Stimulated activated CD4-positive, alpha-beta T cell treated with anti-CD3 and anti-CD28 coated beads, Interleukin-12 subunit alpha, Interleukin-12 subunit beta, amount 100 ng/mL, for 48 hours (primary cell): ENCODE measurements around the gene SND1.
A peak's percentile ranks its signal among the peaks of the same experiment; 100 is the strongest.

Source experiments
- DNase-seq, 3 donors: peaks; one replicate each; pipeline ENCODE4 v3.0.0-alpha.2; 2020; ENCODE audit warnings: low read depth in 2 of 3, low spot score in 1 of 3

Gene SND1

DNA sequence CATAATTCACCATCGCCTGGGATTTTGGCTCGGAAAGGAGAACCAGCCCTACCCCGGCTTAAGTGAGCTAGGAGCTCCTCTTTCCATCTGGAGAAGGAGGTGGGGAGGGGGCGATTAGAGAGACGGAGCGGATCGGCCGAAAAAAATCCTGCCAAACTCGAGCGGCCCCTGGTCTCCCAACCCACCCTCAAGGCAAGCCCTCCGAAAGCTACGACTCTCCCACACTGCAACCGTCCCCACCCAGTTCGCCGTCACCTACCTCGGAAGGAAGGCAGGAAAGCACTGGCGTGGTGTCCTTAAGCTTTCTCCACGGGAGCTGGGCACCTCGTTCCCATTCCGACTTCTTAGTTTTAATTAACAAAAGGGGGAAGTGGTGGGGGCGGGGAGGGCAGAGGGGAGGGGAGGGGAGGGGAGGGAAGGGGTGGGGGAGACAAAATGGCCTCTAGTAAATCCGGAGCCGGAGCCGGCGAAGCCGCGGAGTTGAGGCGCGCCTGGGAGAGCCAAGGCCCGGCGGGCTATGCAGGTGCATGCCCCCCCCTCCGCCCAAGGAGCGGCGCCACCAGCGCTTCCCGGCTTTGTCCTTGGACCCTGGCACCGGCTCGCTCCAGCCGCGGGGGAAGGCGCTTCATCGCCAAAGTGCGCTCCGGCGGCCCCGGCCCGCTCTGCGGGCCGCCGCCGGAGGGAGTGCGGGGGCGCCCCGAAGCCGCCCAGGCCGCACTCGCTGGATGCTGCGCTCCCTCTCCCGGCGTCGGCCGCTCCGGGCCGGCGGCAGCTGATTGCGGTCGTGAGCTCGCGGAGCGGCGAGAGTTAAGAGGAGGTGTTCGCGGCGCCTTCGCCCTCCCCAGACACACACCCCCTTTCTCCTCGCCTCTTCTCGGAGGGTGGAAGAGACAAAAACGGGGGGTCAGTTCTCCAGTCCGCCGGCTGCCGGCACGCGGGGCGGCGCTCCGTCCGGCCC is 378.9 kb downstream of the SND1 start, which contains the start of gene LRRC4:
Gene LRRC4, minus strand, starts transcription at position 784 of the 958 bp plus-strand sequence. CDS start 797 bp downstream, outside the sequence.
- DNase-seq: peak in 1 of 3 donors; percentile 26

DNA sequence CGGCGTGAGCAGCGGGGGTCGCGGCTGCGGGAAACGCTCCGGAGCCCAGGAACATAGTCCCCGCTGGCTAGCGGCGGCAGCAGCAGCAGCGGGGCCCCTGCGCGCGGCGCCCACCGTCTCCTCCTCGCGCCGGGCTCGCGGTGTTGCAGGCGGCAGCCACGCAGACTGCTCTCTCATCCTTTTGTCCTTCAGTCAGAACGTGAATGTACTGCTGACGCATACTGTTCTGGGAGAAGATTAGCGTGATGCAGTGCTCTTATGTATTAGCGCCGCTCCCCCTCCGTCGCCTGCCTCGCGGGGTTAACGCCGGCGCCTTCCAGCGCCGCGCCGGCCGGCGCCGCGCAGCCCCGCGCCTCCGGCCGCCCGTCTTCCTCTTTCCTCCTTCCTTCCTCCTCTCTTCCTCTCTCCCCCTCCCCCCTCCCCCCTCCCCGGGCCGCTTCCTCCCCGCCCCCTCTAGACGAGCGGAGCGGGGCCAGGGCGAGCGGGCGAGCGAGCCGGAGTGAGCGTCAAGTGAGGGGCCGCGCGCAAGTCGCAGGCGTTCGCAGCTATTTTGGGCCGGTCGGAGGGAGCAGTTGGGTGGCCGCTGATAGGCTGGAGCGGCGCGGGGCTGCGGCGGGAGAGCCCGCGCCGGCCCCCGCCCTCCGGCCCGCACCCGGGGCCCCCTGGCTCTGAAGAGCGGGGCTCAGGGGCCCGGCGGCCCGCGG is 380.1 kb downstream of the SND1 start:
- peak; percentile 25 to 45 (median 28) for DNase-seq

DNA sequence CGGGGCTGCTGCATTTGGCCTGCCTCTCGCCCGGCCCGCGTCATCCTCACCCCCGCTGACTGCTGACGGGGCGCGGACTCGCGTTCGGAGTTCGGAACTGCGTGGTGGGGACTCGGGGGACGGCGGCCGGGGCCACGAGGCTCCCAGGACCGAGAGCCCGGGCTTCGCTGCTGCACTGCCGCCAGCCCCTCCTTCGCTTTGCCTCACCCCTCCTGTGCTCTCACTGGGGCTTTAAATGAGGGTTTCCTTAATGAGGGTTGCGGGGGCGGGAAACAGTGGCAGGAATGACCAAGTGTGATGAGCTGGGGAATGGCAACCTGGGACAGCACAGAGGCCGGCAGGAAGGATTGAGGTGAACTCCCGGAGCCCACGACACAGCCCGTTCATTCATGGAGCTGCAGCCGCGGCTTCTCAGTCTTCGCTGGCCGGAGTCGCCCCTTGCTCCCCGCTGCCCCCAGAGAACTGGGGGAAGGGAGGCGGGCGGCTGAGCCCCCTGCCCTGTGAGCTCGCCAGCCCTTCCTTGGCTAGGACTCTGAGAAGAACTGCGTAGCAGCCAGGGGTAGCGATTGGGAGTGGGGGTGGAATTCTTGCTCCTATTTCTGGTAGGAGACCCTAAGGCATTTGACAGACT is 380.7 kb downstream of the SND1 start:
- no peak for DNase-seq

DNA sequence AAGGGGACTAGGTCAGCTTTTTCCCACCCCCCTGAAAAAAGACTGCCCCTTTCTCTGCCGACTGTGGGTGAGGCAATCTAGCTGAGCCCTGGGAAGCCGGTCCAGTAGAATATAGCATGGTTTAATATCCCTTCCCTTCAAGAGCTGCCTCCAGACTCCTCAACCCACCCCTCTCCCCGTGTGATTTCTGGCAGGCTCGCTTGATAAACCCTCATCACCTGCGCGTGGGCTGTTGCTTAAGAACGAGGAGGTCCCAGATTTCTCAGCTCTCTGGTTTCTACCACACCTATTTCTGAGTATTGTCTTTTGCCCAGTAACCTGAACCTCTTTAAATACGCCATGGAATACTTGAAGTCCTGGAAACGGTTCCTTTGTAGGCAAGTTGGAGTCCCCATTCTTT is 381.3 kb downstream of the SND1 start:
- DNase-seq: no peak

DNA sequence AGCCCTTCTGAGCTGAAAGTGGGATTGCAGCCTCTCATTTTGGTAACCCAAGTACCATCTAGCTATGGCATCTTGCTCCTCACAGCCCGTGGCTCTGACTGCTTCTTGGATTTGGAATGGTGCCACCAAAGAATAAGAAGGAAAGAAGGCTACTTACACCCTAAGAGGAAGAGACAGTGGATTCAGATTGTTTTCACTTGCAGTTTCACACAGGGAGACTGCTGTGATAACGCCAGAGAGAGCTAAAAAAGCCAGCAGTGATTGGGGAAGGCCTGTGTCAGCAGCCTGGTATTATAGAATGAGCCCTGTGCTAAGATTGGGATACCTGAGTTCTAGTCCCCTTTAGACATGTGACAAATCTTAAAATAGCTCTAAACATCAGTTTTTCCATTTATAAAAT is 382.8 kb downstream of the SND1 start:
- DNase-seq: no peak

DNA sequence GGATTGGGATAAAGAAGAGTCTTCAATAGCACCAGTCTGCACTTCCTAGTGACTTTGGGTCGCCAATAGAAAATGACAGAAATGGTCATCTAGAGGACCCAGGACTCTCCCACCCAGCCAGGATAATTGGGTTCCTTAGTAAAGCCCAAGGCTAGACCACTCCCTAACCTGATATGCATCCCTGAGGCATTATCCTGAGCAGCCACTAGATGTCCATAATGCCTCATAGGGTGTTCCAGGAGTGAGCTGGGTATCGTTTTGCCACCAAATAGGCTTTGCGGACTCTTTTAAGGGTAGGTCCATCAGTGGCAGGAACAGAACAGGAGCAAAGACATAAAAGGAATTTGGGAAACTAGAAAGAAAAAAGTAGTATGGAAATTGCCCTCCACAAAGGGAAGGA is 383.7 kb downstream of the SND1 start:
- no peak for DNase-seq

DNA sequence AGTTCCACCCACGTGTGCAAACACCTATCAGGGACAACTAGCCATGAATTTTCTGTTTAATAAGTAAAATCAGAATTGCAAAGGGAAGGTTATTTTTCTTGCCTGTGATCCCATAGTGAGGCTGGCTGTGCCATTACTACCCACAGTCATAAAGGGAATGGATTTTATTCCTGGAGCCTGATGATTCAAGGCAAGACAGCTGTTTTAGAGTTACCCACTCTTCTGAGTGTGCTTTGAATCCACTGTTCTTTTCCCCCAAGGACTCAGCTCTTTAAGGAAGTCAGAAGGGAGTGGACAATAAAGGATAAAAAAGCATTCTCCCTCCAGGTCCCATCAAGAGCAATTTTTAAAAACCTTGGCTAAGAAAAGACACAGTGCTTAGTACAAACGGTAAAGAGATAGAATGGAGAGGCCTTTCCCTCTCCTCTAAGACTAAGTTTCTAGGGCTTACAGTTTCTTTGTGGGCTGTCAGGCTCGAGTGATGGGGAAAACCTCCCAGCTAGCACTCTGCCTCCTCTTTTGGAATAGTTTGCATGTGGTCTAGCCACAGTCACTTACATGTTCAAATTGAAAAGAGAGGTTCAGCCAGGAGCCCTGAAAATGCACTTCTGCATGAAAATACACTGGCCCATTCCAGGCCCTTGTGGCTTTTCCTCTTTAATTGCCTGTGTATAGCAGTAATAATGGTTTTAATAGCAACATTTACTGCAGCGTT is 384.4 kb downstream of the SND1 start:
- DNase-seq: no peak

DNA sequence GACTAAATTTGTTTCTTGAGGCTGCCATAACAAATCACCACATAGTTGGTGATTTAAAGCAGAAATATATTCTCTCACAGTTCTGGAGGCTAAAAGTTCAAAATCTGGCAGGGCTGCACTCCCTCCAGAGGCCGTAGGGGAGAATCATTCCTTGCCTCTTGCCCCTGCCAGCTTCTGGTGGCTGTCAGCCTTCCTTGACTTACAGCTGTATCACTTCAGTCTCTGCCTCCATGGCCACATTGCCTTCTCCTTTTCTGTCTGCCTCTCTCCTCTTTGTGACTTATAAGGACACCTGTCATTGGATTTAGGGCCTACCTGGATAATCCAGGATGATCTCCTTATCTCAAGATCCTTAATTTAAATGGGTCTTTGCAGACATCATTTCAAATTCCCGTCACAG is 385.1 kb downstream of the SND1 start:
- no peak for DNase-seq

DNA sequence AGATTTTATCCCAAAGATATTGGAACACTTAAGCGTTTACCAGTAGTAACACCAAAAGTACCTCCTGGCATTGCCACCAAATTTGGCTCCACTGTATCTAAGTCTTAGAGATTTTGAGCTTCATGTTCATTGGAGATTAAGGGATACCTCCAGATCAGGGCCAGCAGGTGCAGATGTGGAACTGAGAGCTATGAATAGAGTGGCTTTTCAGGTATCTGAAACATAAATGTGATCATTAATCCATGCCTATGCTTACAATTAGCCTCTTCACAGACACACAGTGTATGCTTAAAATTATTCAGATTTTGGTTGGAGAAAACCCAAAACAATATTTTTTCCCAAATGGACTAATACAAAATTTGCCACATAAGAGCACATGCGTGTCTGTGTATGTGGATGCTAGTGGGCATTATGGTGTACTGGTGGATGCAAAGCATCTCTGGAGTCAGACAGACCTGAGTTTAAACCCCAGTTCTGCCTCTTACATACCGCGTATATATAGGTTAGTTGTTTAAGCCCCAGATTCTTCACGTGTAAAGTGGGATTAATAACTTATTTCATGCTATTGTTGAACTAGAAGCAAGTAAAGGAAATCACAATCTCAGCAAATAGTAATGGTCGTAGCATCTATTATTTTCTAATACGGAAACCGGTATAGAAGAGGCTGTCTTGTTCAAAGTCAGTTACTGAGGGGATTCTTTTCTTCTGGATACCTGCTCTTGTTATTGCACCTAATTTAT is 386.1 kb downstream of the SND1 start:
- DNase-seq: no peak

DNA sequence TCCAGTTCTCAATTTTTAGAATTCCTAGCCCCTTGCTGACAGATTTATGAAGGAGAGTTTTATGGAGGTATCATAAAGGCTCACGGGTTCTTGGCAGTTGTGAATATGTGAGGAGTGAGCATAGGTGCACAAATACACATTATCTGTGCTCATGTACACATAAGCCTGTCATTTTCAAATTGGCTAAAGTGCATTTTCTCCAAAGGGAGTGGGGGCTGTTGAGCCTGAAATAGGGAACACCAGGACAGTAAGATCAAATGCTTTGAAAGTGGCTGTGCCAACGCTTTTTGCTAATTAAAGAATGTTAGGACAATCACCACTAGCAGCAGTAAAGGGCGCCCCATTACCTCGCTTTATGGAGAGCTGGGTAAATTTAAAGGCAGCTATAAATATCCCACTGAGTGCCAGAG is 387.6 kb downstream of the SND1 start:
- no peak for DNase-seq

DNA sequence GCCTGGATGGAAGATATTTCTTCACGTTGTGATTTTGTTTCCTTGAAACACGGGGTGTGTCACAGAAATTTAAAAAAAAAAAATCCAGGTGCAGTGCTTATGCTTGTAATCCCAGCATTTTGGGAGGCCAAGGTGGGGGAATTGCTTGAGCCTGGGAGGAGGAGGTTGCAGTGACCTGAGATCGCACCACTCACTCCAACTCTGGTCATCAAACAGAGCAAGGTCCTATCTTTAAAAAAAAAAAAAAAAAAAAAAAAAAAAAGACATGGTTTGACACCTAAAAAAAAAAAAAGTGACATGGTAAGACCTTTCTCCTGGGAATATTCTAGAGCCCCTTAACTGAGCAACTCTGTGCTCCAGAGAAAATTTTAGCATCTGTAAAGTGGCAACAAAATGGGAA is 388.2 kb downstream of the SND1 start:
- DNase-seq: no peak

DNA sequence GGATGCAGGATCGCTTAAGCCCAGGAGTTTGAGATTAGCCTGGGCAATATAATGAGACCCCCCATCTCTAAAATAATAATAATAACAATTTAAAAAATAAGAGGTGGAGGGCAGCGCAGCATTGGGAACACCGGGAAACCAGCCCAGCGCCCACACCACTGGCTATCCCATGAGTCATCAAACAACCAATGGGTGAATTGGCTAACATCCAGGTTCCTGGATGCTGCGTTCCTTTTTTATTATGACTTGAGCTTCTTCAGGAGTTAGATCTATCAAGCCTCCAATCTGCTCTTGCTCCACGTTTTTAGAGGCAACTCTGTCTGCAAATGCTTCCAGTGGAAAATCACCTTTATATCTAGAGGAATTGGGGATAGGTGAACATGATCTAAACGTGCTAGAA is 389.2 kb downstream of the SND1 start:
- no peak for DNase-seq

DNA sequence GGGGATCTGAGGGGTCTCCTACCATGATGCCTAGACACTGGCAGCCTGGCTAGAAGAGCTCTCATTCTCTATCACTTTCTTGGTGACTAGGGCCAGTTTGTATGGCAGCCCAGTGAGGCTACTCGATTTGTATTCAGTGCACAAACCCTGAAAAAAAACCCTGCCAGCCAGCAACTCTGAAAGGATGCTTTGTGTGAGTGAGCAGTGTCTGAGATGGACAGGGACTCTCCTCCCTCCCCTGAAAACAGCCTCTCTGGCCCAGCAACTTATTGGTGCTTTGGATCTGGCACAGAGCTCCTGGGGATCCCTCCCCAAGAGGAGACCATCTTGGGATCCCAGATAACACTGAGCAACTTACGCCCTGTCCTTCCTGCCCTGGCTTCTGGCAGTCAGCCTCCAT is 390.0 kb downstream of the SND1 start:
- DNase-seq: no peak

DNA sequence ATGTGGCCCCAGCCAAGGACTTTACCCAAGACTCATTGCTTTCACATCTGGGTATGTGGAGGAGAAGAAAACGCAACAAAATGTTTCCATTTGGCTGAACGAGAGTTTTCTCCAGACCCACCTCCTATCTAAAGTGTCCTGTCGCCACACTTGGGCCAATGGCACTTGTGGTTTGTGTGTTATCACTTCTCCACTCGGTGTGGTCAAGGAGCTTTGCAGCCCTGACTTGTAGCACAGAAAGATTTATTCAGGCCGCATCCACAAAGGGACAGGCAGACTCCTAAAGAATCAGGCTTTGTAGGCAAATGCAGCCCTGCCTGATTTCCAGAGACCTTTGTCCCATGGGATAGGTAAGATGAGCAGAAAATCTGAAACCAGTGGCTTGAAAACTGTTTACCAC is 392.1 kb downstream of the SND1 start:
- no peak for DNase-seq

DNA sequence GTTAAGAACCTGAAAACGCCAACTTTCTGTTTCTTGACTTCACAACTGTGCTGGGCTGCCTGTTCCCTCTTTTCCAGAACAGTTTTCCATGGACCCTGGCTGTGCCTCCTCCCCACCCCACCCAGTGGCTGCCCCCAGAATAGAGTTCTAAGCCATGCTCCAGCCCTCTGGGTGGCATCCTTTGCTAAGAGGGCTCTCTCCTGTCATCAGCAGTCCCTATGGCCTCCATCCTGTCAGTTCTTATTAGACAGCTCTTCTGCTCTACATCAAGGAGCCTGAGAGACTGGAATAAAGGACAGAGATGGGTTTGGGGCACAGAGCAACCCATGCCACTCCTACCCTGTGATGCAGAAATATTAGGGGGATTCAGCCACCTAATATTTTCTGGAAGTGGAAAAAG is 393.2 kb downstream of the SND1 start:
- no peak for DNase-seq

DNA sequence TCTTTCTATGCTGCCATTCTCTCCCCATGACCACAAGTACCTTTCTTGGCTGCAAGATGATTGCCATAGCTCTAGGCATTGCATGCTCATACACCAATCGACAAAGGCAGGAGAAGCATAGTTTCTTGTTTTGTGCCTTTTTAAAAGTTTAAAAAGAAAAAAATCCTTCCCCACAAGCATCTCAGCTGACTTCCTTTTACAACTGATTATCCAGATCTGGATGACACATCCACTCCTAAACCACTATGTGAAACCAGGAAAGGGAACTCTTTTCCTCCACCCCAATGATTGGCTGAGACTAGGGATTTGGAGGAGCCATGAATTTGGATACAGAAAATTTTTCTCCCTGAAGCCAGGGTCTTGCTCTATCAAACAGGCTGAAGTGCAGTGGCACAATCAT is 393.8 kb downstream of the SND1 start:
- DNase-seq: no peak

DNA sequence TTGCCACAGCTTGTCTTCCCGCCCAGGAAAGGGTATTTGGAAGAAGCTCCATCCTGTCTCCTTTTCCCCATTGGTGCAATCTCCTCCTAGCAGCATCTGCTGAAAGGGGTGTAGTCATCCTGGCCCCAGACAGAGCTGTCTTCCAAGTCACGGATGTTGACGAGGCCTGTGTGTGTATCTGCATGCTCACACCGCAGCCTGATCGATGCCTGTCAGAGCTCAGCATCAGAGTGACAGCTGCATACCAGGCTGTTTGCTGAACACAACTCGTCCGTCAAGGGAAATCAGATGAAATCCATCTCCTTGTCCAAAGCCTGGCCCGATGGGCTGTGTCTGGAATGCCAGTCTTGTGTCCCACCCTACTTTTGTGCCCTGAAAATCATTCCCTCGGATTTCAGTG is 400.4 kb downstream of the SND1 start:
- no peak for DNase-seq

DNA sequence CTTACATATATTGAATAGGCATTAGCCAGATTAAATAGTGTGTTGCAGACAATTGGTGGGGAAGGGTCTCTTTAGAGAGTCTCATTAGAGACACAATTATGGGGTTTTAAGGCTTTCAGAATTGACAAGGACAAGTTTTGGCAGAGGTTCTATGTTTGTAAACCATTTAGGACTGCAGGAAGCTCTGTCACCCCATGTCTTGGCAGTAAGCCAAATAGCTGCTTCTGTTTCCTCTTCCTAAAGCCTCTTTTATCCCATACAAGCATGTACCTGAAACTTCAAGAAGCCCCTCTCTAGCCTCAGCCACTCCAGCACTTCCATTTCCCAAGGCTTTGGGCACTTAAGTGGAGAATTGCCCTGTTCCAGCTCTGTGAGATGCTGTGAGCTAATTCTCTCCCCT is 401.0 kb downstream of the SND1 start:
- DNase-seq: no peak

DNA sequence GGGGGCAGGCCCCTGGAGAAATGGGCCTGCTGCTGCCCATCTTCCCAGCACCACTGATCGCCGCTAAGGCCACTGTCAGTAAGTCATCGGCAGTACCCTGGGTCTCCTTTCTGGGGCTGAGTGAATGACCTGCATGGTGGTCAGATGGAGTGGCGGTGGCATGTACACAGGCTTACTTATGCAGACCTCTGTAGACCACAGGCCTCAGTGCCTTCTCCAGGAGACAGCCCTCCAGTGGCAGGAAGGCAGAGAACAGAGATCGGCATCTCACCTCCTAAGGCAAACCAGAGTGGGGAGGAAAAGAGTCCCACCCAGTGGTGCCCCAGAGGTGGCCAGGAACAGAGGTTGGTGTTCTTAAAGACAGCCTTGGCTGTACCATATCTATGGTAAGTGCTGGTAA is 402.0 kb downstream of the SND1 start:
- DNase-seq: no peak

DNA sequence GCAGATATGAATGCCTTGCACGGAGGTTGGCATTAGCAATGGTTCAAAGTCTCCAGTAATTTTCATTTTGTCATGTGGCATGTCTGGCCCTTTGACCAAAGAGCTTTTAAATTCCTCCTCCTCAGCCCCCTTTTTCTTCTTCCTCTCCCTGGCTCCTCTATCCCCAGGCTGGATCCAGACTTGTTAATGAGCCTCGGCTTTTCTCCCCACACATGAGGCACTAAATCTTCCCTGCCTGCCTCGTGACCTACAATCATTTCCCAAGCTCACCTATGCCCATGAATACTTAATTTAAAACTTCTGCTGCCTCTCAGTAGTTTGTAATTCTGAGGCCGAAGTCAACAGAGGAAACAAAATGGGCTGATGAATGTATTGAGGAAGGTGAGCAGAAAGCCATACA is 402.5 kb downstream of the SND1 start:
- DNase-seq: no peak

DNA sequence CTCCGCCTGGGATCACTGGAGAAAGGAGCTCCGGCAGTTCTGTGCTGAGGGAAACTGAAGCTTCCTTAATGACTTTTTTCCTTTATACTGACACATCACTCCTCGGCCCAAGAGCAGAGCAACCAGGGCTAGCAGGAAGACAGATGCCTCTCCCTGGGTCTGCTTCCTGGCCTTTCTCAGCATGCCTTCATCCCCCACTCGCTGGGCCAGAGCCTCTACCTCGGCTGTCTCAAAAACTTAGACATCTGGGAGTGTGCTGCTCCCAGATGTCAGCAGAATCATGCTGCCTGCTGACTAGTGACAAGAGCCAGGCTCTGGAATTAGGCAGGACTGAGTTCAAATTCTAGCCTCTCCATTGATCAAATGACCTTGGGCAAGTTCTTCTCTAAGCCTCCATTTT is 403.6 kb downstream of the SND1 start:
- no peak for DNase-seq
